Heart left ventricle (tissue), 13 donors: ENCODE data around the gene FAAH.

Experiments
- CTCF ChIP-seq, 12 donors: fragments of 200-600 bp; sonication (generic) in 4 of 12; IDR thresholded peaks; one replicate each; pipeline versions ENCODE4 v1.5.0 to v1.8.0; 2018 to 2022; ENCODE audit warnings: antibody characterized with exemption in 12 of 12, mild to moderate bottlenecking in 5 of 12
- POLR2A ChIP-seq, 2 donors: fragments of 450-650 bp; IDR thresholded peaks; one replicate each; pipeline ENCODE4 v1.6.1; 2017; ENCODE audit warnings: antibody characterized with exemption in 2 of 2, mild to moderate bottlenecking in 2 of 2, moderate library complexity in 2 of 2
- donor health status: ischemic (EF 13 %, LVEDD 7.1; RV severe dilation, severe dysfunction).
- donor health status: DM: no; HTN: yes; CAD: no.
- donor health status: DM: no; HTN: no; CAD: no.
- donor health status: ischemic (EF 25% LVEDD 6.9; RV normal size, moderate dysfunction).
- donor health status: ischemic (EF 25% LVEDD 5.7; RV mildly dilated, moderate dysfunction).
- donor health status: ischemic (EF 35%, LVEDD 5.7; RV mildly dilated, moderate dysfunction).
- donor health status: nonischemic (EF 11% LVEDD 7.7; RV severe dilation, severe dysfunction).
- donor health status: DM: yes; HTN: yes; CAD: no.
- donor health status: PGD.
- donor health status: ischemic (EF 29% LVEDD 5.4; RV normal size, mild dysfunction).
- donor health status: nonischemic (EF 23%, LVEDD 6.1; RV moderate dilation, normal function).

- TF ChIP-seq CTCF (IDR thresholded peaks at IDR 0.05) (no peak), POLR2A (IDR thresholded peaks at IDR 0.05) (no peak)
These were observed 55.4 kb downstream of the FAAH start for GRCh38 chr1:46449223-46450159.
